ENCODE data around the gene LIPK. TPM values are rescaled to one million over a fixed set of nuclear protein-coding genes. Genes with fewer than 3 reads are reported as not detected.
"Not testable (repeated sequence)": the region's sequence is repeated elsewhere in the genome, so short reads cannot be mapped to it uniquely, and the experiment has no call there.

LIPK gene
- total RNA-seq: not detected in 2 replicates

GRCh38 chr10:88705958-88706357, at the start of gene LIPK:
LIPK (plus strand) TSS chr10:88706249; CDS start chr10:88724544, 18,295 bp downstream.
- Mint-ChIP-seq H3K9me3 (no peaks in the 10 kb centered on the region), H3K36me3 (ENCODE audit: low read depth) (no peaks in the 10 kb centered on the region), H3K4me1 (ENCODE audit: low read depth) (peaks cover 17% of the 10 kb centered on the region), H3K4me3 (no peak within 1 kb of the TSS), H3K27me3 (ENCODE audit: insufficient read depth) (peaks cover 26% of the 10 kb centered on the region), H3K27ac (no peak within 1 kb of the TSS)
- no peak for DNase-seq (ENCODE audit: low spot score)
- intact Hi-C loops (cut with micrococcal nuclease): loop anchor here (5.0 kb wide), 1 partner anchor 86 kb away; no protein-coding TSS in a partner anchor

- H3K4me1 Mint-ChIP-seq (ENCODE audit: low read depth): no peaks in the 10 kb centered on the region
- intact Hi-C loops (cut with micrococcal nuclease): no loop called here
- DNase-seq (ENCODE audit: low spot score): no peak
These were observed 48.1 kb upstream of the LIPK start for GRCh38 chr10:88657901-88658300.

GRCh38 chr10:88659725-88660597, 46.1 kb upstream of the LIPK start:
- intact Hi-C loops (cut with micrococcal nuclease): no loop called here
- Mint-ChIP-seq H3K9me3 (no peaks in the 10 kb centered on the region), H3K27ac (no peak overlapping the region), H3K4me3 (no peak overlapping the region), H3K4me1 (ENCODE audit: low read depth) (no peaks in the 10 kb centered on the region), H3K36me3 (ENCODE audit: low read depth) (no peaks in the 10 kb centered on the region), H3K27me3 (ENCODE audit: insufficient read depth) (peaks cover 11% of the 10 kb centered on the region)
- no peak for DNase-seq (ENCODE audit: low spot score)

More at GRCh38 chr10:88657901-88658300, 48.1 kb upstream of the LIPK start:
- no peak overlapping the region for H3K27ac Mint-ChIP-seq
- H3K4me3 Mint-ChIP-seq: no peak overlapping the region
- H3K9me3 Mint-ChIP-seq: no peaks in the 10 kb centered on the region
- no peaks in the 10 kb centered on the region for H3K36me3 Mint-ChIP-seq (ENCODE audit: low read depth)
- H3K27me3 Mint-ChIP-seq (ENCODE audit: insufficient read depth): peaks cover 11% of the 10 kb centered on the region

GRCh38 chr10:88660598-88660884, 45.5 kb upstream of the LIPK start:
- peaks cover 11% of the 10 kb centered on the region for H3K27me3 Mint-ChIP-seq (ENCODE audit: insufficient read depth)
- intact Hi-C loops (cut with micrococcal nuclease): no loop called here
- H3K27ac Mint-ChIP-seq: no peak overlapping the region
- DNase-seq (ENCODE audit: low spot score): no peak
- H3K4me3 Mint-ChIP-seq: no peak overlapping the region
- H3K36me3 Mint-ChIP-seq (ENCODE audit: low read depth): no peaks in the 10 kb centered on the region
- no peaks in the 10 kb centered on the region for H3K4me1 Mint-ChIP-seq (ENCODE audit: low read depth)
- no peaks in the 10 kb centered on the region for H3K9me3 Mint-ChIP-seq

GRCh38 chr10:88661018-88661417, 45.0 kb upstream of the LIPK start:
- intact Hi-C loops (cut with micrococcal nuclease): no loop called here
- Mint-ChIP-seq H3K36me3 (ENCODE audit: low read depth) (no peaks in the 10 kb centered on the region), H3K4me1 (ENCODE audit: low read depth) (no peaks in the 10 kb centered on the region), H3K27ac (no peak overlapping the region), H3K27me3 (ENCODE audit: insufficient read depth) (peaks cover 9% of the 10 kb centered on the region), H3K9me3 (no peaks in the 10 kb centered on the region), H3K4me3 (no peak overlapping the region)
- DNase-seq (ENCODE audit: low spot score): no peak

GRCh38 chr10:88661577-88661976, 44.5 kb upstream of the LIPK start:
- peaks cover 9% of the 10 kb centered on the region for H3K27me3 Mint-ChIP-seq (ENCODE audit: insufficient read depth)
- H3K9me3 Mint-ChIP-seq: no peaks in the 10 kb centered on the region
- no peak overlapping the region for H3K4me3 Mint-ChIP-seq
- no peaks in the 10 kb centered on the region for H3K36me3 Mint-ChIP-seq (ENCODE audit: low read depth)
- intact Hi-C loops (cut with micrococcal nuclease): no loop called here
- DNase-seq (ENCODE audit: low spot score): no peak
- H3K4me1 Mint-ChIP-seq (ENCODE audit: low read depth): no peaks in the 10 kb centered on the region
- no peak overlapping the region for H3K27ac Mint-ChIP-seq

- H3K27me3 Mint-ChIP-seq (ENCODE audit: insufficient read depth); H3K9me3 Mint-ChIP-seq; H3K36me3 Mint-ChIP-seq (ENCODE audit: low read depth); H3K4me3 Mint-ChIP-seq; DNase-seq (ENCODE audit: low spot score); intact Hi-C loops (cut with micrococcal nuclease); H3K27ac Mint-ChIP-seq; H3K4me1 Mint-ChIP-seq (ENCODE audit: low read depth): not testable (repeated sequence)
These were observed 42.9 kb upstream of the LIPK start for GRCh38 chr10:88663153-88663552.

- no peak for DNase-seq (ENCODE audit: low spot score)
- no peak within 1 kb of the TSS for H3K4me3 Mint-ChIP-seq
- intact Hi-C loops (cut with micrococcal nuclease): no loop called here
- H3K27ac Mint-ChIP-seq: no peak within 1 kb of the TSS
- H3K9me3 Mint-ChIP-seq: no peaks in the 10 kb centered on the region
- no peaks in the 10 kb centered on the region for H3K36me3 Mint-ChIP-seq (ENCODE audit: low read depth)
- no peaks in the 10 kb centered on the region for H3K4me1 Mint-ChIP-seq (ENCODE audit: low read depth)
- H3K27me3 Mint-ChIP-seq (ENCODE audit: insufficient read depth): peaks cover 10% of the 10 kb centered on the region
These were observed 41.9 kb upstream of the LIPK start, which contains the start of gene LIPF for GRCh38 chr10:88664142-88664541. LIPF (plus strand) TSS chr10:88664442; CDS start chr10:88667298, 2,856 bp downstream.

- Mint-ChIP-seq H3K36me3 (ENCODE audit: low read depth) (no peaks in the 10 kb centered on the region), H3K27ac (no peak overlapping the region), H3K4me3 (no peak overlapping the region), H3K27me3 (ENCODE audit: insufficient read depth) (peaks cover 5% of the 10 kb centered on the region), H3K4me1 (ENCODE audit: low read depth) (peaks cover 7% of the 10 kb centered on the region), H3K9me3 (no peaks in the 10 kb centered on the region)
- no peak for DNase-seq (ENCODE audit: low spot score)
- intact Hi-C loops (cut with micrococcal nuclease): no loop called here
These were observed 37.6 kb upstream of the LIPK start for GRCh38 chr10:88668465-88668864.

- no peaks in the 10 kb centered on the region for H3K9me3 Mint-ChIP-seq
- no peak for DNase-seq (ENCODE audit: low spot score)
- no peak overlapping the region for H3K4me3 Mint-ChIP-seq
- intact Hi-C loops (cut with micrococcal nuclease): loop anchor here (1.0 kb wide), 1 partner anchor 87 kb away; the partner anchor contains the start of gene RNLS
- no peaks in the 10 kb centered on the region for H3K36me3 Mint-ChIP-seq (ENCODE audit: low read depth)
- peaks cover 5% of the 10 kb centered on the region for H3K27me3 Mint-ChIP-seq (ENCODE audit: insufficient read depth)
- peaks cover 7% of the 10 kb centered on the region for H3K4me1 Mint-ChIP-seq (ENCODE audit: low read depth)
- H3K27ac Mint-ChIP-seq: peak overlapping the region; percentile 7
These were observed 35.6 kb upstream of the LIPK start for GRCh38 chr10:88670497-88670896.

GRCh38 chr10:88672041-88672440, 34.0 kb upstream of the LIPK start:
- H3K4me1 Mint-ChIP-seq (ENCODE audit: low read depth): peaks cover 7% of the 10 kb centered on the region
- intact Hi-C loops (cut with micrococcal nuclease): no loop called here
- no peak overlapping the region for H3K27ac Mint-ChIP-seq
- no peak overlapping the region for H3K4me3 Mint-ChIP-seq
- peaks cover 5% of the 10 kb centered on the region for H3K27me3 Mint-ChIP-seq (ENCODE audit: insufficient read depth)
- no peak for DNase-seq (ENCODE audit: low spot score)
- H3K36me3 Mint-ChIP-seq (ENCODE audit: low read depth): no peaks in the 10 kb centered on the region
- no peaks in the 10 kb centered on the region for H3K9me3 Mint-ChIP-seq

GRCh38 chr10:88676283-88677060, 29.6 kb upstream of the LIPK start:
- H3K27me3 Mint-ChIP-seq (ENCODE audit: insufficient read depth): peaks cover 8% of the 10 kb centered on the region
- no peak overlapping the region for H3K4me3 Mint-ChIP-seq
- H3K4me1 Mint-ChIP-seq (ENCODE audit: low read depth): no peaks in the 10 kb centered on the region
- no peak overlapping the region for H3K27ac Mint-ChIP-seq
- no peaks in the 10 kb centered on the region for H3K36me3 Mint-ChIP-seq (ENCODE audit: low read depth)
- intact Hi-C loops (cut with micrococcal nuclease): no loop called here
- H3K9me3 Mint-ChIP-seq: no peaks in the 10 kb centered on the region
- DNase-seq (ENCODE audit: low spot score): no peak

- H3K4me3 Mint-ChIP-seq: no peak overlapping the region
- H3K27ac Mint-ChIP-seq: no peak overlapping the region
- intact Hi-C loops (cut with micrococcal nuclease): no loop called here
- H3K4me1 Mint-ChIP-seq (ENCODE audit: low read depth): no peaks in the 10 kb centered on the region
- H3K27me3 Mint-ChIP-seq (ENCODE audit: insufficient read depth): peaks cover 20% of the 10 kb centered on the region
- DNase-seq (ENCODE audit: low spot score): no peak
- no peaks in the 10 kb centered on the region for H3K9me3 Mint-ChIP-seq
- H3K36me3 Mint-ChIP-seq (ENCODE audit: low read depth): no peaks in the 10 kb centered on the region
These were observed 25.1 kb upstream of the LIPK start for GRCh38 chr10:88680958-88681357.
